ENCODE measurements around the gene PRR7. TPM values are rescaled to one million over a fixed set of nuclear protein-coding genes. Genes with fewer than 3 reads are reported as not detected.

PRR7 gene
- total and polyA plus RNA-seq, 2 of the 4 experiments (the other 2 are of a cell fraction) = 1.1 to 10.1 TPM

DNA sequence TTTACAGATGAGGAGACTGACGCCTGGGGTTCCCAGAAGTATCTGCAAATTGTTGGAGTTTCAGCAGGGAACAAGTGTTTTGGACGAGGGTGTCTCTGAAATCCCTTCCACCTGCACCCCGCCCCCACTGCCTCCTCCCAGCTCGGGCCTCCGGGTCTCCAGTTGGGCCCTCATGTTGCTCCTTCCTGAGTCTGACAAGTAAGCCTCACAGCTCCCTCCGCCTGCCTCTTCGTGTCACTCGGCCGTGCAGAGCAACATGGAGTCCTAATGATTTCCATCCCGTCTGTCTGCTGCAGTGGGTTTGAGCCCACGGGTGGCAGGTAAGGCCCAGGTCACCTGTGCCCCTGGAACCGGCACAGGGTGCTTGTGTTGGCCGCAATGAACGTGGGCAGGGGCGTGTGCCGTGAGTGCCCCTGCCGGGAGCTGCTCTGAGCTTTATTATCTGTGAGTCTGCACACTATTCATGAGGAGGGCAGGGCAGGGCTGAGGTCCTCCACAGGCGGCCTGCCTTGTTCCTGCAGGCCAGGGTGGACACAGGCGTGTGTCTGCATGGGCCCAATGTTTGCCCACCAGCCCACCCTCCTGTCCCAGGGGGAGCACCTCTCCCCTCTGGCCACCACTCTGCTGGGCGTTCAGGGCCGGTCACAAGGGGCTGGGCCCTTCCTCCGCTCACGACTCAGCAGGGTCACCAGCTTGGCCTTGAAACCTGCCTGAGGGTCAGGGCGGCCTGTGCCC, 56.9 kb downstream of the PRR7 start:
- H2BK120ac ChIP-seq (ENCODE audit: low read depth, low read length) = no peak overlapping the region
- dilution Hi-C loops (cut with HindIII; ENCODE audit: low sequenced_read_pairs, unreplicated experiment) = no loop called here
- BruUV-seq (replicated peaks) = no TSS peak
- H3K4me2 ChIP-seq (ENCODE audit: low read depth, low read length) = no peak overlapping the region
- no peak overlapping the region for H2BK5ac ChIP-seq (ENCODE audit: low read depth, low read length, poor library complexity, severe bottlenecking)
- H3K4me1 ChIP-seq (ENCODE audit: control insufficient read depth, insufficient read depth, low read length) = peaks cover 10% of the 10 kb centered on the region; the same call in 1 of the 2 replicates
- ChIA-PET POLR2A (ENCODE audit: unreplicated experiment) (no interaction called here), CTCF (interaction anchor here (0.8 kb wide), 1 partner anchor 99 kb away, joined by 4 read pairs; no protein-coding TSS in a partner anchor)
- H3K9ac ChIP-seq (ENCODE audit: low read depth, low read length) = no peak overlapping the region
- TF ChIP-seq RFX5 (IDR thresholded peaks at IDR 0.05; ENCODE audit: low read depth, low read length) = no peak
- no peak for TF ChIP-seq POLR2A (IDR thresholded peaks at IDR 0.05; ENCODE audit: low read depth, low read length)
- no peak for TF ChIP-seq BHLHE40 (IDR thresholded peaks at IDR 0.05; ENCODE audit: low read depth, low read length)
- no peak for TF ChIP-seq FOS (IDR thresholded peaks at IDR 0.05; ENCODE audit: low read depth, low read length)
- TF ChIP-seq, protein P1, sequence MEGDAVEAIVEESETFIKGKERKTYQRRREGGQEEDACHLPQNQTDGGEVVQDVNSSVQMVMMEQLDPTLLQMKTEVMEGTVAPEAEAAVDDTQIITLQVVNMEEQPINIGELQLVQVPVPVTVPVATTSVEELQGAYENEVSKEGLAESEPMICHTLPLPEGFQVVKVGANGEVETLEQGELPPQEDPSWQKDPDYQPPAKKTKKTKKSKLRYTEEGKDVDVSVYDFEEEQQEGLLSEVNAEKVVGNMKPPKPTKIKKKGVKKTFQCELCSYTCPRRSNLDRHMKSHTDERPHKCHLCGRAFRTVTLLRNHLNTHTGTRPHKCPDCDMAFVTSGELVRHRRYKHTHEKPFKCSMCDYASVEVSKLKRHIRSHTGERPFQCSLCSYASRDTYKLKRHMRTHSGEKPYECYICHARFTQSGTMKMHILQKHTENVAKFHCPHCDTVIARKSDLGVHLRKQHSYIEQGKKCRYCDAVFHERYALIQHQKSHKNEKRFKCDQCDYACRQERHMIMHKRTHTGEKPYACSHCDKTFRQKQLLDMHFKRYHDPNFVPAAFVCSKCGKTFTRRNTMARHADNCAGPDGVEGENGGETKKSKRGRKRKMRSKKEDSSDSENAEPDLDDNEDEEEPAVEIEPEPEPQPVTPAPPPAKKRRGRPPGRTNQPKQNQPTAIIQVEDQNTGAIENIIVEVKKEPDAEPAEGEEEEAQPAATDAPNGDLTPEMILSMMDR (conservative IDR thresholded peaks at IDR 0.05; ENCODE audit: low read depth, low read length) = no peak
- no peak for TF ChIP-seq MAZ (IDR thresholded peaks at IDR 0.05; ENCODE audit: borderline replicate concordance, low read depth, low read length)
- TF ChIP-seq SMC3 (IDR thresholded peaks at IDR 0.05; ENCODE audit: low read depth, low read length) = no peak
- no peak for TF ChIP-seq NFE2L2 (IDR thresholded peaks at IDR 0.05; ENCODE audit: low read depth, low read length)
- TF ChIP-seq ELK1 (IDR thresholded peaks at IDR 0.05; ENCODE audit: borderline replicate concordance, low read depth, low read length) = no peak
- TF ChIP-seq MXI1 (IDR thresholded peaks at IDR 0.05; ENCODE audit: borderline replicate concordance, low read depth, low read length) = no peak
- no peak for DNase-seq
- no peak overlapping the region for H4K5ac ChIP-seq (ENCODE audit: low read depth, low read length)
- H3K23ac ChIP-seq (ENCODE audit: low read depth, low read length) = no peak overlapping the region
- H2BK15ac ChIP-seq (ENCODE audit: low read depth, low read length) = no peak overlapping the region
- H3K18ac ChIP-seq (ENCODE audit: low read depth, low read length) = no peak overlapping the region
- H3K9me1 ChIP-seq (ENCODE audit: insufficient read depth, low read length) = peaks cover 3% of the 10 kb centered on the region; the same call in 1 of the 2 replicates
- WGBS, 2 experiments (ENCODE audit: extremely low coverage in 2 of 2, insufficient read length in 1 of 2) = 92% methylated on average over 13 of the region's 24 CpGs; no CpG with 5 or more reads in 1 of the 2 experiments
- intact Hi-C loops (cut with micrococcal nuclease) = no loop called here
- no peak overlapping the region for H2BK20ac ChIP-seq (ENCODE audit: low read depth, low read length)
- no peak overlapping the region for H3K14ac ChIP-seq (replicated peaks; ENCODE audit: low read depth, low read length)
- H2AFZ ChIP-seq (replicated peaks; ENCODE audit: low read length, poor library complexity) = no peak overlapping the region
- no peak overlapping the region for H3K4ac ChIP-seq (ENCODE audit: low read depth, low read length)
- H3K36me3 ChIP-seq (ENCODE audit: control insufficient read depth, insufficient read depth, low read length) = peaks cover 6% of the 10 kb centered on the region
- H3K56ac ChIP-seq (ENCODE audit: extremely low read depth, insufficient read depth, low read length) = no peak overlapping the region
- in situ Hi-C loops (cut with MboI; ENCODE audit: low sequenced_read_pairs) = no loop called here
- peaks cover 2 to 7% of the 10 kb centered on the region in 2 experiments; a peak in 2 of 4 replicates for H3K79me1 ChIP-seq (ENCODE audit: low read depth in 1 of 2, low read length in 2 of 2)
- H4K20me1 ChIP-seq (ENCODE audit: insufficient read depth, low read length) = no peaks in the 10 kb centered on the region
- H2AK9ac ChIP-seq (replicated peaks; ENCODE audit: low read depth, low read length, poor library complexity) = no peak overlapping the region
- no peak overlapping the region for H3K4me3 ChIP-seq (ENCODE audit: insufficient read depth, low read depth, low read length)
- H3K9me3 ChIP-seq (ENCODE audit: control insufficient read depth, insufficient read depth, low read length) = no peaks in the 10 kb centered on the region
- H2AK5ac ChIP-seq (ENCODE audit: low read depth, low read length) = no peak overlapping the region
- H4K8ac ChIP-seq (ENCODE audit: low read depth in 2 of 2, low read length in 2 of 2) = no peak overlapping the region
- no peak overlapping the region for H4K91ac ChIP-seq (ENCODE audit: insufficient read depth, low read depth, low read length)
- no peak overlapping the region for H3K27ac ChIP-seq (ENCODE audit: insufficient read depth, low read length)
- H3K27me3 ChIP-seq (ENCODE audit: control insufficient read depth, insufficient read depth, low read length) = no peaks in the 10 kb centered on the region
- ATAC-seq (ENCODE audit: low read depth) = no peak

All from IMR-90 (cell line).